T follicular helper cell (primary cell): ENCODE measurements around the gene PLCZ1.
"Not testable (repeated sequence)": the region's sequence is repeated elsewhere in the genome, so short reads cannot be mapped to it uniquely, and the experiment has no call there.

ENCODE experiments used
- DNase-seq: peaks from one replicate; pipeline ENCODE4 v3.0.0-alpha.2; 2020; ENCODE audit warnings: low read depth
- total RNA-seq, 2 experiments: gene quantifications; one replicate each; lab custom pipeline; 2026; lab: John Stamatoyannopoulos, UW

PLCZ1 gene, protein sequence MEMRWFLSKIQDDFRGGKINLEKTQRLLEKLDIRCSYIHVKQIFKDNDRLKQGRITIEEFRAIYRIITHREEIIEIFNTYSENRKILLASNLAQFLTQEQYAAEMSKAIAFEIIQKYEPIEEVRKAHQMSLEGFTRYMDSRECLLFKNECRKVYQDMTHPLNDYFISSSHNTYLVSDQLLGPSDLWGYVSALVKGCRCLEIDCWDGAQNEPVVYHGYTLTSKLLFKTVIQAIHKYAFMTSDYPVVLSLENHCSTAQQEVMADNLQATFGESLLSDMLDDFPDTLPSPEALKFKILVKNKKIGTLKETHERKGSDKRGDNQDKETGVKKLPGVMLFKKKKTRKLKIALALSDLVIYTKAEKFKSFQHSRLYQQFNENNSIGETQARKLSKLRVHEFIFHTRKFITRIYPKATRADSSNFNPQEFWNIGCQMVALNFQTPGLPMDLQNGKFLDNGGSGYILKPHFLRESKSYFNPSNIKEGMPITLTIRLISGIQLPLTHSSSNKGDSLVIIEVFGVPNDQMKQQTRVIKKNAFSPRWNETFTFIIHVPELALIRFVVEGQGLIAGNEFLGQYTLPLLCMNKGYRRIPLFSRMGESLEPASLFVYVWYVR
- total RNA-seq, result 0 reads per million in 2 experiments

DNA sequence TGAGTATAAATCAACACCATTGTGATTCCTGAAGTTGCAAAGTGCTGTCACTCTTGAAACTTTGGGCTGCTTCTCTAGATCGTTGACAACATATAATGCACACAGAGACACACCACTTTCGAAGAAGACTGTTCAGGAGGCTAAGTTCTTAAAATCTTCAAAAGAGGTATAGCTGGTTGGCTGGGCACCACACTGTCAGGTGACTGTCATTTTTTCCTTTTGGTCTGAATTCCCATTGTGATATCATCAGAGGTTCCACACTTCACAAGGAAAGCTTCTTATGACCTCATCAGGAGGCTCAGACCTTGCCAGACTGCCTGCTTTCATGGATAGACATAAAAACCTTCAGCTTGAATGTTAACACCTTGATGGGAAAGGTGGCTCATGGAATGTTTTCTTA, at the start of gene PLCZ1, which contains the start of gene CAPZA3:
Gene PLCZ1 (minus strand): TSS at position 194 of the 400 bp plus-strand sequence. CDS start 641 bp downstream, outside the sequence.
Gene CAPZA3 (plus strand): TSS at position 301 of the 400 bp plus-strand sequence. CDS start 150 bp downstream, outside the sequence.
- DNase-seq, result no peak

DNA sequence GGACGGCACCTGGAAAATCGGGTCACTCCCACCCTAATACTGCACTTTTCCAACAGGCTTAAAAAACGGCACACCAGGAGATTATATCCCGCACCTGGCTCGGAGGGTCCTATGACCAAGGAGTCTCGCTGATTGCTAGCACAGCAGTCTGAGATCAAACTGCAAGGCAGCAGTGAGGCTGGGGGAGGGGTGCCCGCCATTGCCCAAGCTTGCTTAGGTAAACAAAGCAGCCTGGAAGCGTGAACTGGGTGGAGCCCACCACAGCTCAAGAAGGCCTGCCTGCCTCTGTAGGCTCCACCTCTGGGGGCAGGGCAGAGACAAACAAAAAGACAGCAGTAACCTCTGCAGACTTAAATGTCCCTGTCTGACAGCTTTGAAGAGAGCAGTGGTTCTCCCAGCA, 47.7 kb upstream of the PLCZ1 start:
- not testable (repeated sequence) for DNase-seq

DNA sequence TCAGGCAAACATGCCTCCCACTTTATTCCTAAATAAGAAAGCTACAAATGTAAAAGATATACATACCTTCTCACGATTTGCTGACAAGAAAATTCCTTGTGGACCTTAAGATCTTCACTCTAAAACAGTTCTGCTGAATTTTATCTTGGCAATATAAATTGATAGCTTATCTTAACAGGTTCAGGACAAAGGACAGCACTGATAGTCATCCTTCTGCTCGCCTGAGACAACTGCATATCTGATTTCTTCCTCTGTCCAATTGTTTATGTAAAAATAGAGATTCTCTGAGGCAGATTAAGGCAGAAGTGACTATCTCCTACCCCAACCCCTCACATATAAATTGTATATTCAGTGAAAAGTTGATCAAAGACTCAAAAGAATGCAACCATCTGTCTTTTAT, 45.0 kb upstream of the PLCZ1 start:
- DNase-seq, result no peak

DNA sequence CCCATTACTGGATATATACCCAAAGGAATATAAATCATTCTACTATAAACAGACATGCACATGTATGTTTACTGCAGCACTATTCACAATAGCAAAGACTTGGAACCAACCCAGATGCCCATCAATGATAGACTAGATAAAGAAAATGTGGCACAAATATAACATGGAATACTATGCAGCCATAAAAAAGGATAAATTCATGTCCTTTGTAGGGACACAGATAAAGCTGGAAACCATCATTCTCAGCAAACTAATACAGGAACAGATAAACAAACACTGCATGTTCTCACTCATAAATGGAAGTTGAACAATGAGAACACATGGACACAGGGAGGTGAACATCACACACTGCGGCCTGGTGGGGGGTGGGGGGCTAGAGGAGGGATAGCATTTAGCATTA, 28.7 kb upstream of the PLCZ1 start:
- DNase-seq, result not testable (repeated sequence)

DNA sequence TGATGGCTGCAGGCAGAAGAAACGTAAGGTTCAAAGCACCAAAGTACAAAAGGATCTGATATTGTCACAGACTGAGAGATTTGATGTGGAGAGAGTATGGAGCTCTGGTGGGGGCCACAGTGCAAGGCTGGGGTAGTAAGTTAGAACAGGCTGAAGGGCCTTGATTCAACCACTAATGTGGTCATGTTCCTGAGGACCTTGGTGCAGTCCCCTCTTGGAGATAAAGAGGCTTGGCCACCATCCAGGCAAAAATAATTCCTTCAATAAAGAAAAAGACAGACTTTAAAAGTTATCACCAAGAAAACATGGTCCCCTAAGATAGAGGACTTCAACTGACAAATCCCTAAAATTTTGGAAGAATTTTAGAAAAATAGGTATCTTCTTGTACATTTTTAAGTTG, 17.5 kb upstream of the PLCZ1 start:
- DNase-seq, result no peak

DNA sequence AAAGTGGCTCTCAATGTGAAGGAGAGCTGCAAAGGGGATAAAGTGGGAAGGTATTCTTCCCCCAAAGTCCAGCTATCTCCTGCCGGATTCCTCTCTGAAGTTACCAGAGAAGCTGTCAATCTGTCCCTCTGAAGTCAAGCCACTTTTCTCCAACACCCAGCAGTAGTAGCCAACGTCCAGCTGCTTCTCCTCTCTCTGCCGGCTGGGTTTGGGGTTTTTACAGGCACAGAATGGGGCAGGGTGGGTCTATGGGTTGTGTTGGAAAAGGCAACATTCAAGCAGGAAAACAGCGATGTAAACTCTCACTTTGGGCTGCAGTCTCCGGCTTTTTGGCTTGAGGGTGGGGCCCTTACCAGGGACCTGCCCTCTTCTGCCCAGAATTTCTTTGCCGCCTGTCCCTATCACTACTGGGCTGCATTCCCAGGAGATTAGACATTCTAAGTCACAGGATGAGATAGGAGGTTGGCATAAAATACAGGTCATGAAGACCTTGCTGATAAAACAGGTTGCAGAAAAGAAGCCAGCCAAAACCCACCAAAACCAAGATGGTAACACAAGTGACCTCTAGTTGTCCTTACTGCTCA, 16.4 kb upstream of the PLCZ1 start:
- DNase-seq, result no peak

DNA sequence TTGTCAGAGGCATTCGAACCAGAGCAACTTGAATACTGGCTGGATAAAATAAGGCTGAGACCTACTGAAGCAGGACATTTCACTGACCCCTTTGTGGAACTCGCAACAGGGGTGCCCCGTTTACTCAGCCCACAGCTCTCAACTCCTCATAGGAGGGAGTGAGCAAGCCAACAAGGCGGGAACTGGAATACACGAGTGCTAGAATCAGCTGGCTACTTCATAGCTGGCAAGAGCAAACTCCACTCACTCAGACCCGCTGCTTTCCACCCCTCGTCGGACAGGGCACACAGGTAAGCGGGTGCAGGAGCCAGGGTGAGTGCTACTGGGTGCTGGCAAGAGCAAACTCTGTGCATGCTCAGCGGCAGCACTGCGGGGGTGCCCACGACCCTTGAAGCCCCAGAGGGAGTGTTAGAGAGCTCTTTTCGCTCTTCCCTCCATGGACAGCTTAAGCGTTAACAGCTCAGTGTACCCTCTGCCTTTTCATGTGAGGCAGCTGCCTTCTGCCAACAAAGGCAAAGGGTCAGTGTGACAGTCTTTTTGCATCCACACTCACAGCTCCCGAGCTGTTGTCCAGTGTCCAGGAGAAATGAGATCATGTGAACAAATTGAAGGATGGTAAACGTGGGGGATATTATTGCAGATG, 15.8 kb upstream of the PLCZ1 start:
- no peak for DNase-seq

DNA sequence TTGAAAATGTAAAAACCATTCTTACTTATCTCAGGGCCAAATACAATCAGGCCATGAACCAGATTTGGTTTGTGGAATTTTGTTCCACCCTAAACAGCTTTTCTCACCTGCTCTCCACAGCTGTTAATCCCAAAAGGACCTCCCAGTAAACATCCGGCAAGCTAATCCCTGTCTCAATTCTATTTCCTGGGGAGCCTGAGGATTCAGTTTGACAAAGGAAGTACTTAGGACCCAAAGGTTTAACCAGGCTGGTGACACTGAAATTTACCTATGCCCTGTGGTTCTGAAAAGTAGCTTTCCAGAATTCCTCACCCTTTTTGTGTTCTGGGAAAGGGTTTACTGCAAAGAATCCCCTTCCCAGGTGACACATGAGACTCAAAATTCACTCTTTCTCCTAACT, 15.1 kb upstream of the PLCZ1 start:
- DNase-seq, result no peak

DNA sequence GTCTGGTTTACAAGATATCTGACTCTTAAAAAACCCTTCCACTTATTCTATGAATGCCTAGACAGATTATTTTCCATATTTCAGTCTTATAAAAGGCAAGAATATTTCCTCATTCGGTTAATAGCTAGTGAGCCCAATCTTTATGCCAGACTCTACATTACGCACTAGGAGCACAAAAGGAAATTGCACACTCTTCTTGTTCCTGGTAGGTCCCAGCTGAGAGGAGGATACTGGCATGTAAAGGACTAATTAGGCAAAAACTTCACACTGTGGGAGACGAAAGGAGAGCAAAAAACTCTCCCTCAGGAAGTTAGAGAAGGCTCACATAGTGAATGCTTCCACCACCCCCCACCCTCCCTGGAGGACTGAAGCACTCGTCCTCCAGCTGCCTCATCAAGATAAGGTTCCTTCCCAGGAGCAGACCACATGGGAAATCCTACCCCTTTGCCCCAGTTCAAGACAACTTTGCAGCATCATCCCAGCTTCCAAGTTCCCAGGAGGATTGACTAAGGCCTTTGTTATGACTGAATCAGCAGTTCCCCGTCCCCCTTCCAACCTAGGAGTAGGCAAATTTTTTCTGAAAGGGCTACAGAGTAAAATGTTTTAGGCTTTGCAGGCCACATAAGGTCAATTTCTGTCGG, 14.6 kb upstream of the PLCZ1 start:
- no peak for DNase-seq

DNA sequence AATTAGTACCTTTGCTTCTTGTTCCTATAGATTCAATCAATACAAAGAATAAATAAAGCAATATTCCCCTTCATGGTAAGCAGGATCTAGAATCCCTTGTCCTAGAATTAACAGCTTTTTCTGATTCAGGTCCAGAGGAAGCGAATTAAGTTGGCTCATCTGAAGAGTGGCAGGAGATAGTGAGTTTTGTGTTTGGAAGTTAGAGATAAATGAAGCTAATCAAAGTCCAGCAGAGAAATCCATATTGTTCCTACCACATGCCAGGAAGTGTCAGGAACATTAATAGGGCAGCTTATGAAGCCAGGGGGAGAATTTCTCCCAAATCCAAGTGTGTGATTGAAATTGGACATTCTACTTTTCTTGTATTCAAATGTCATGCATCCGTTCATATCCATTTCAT, 14.1 kb upstream of the PLCZ1 start:
- no peak for DNase-seq

DNA sequence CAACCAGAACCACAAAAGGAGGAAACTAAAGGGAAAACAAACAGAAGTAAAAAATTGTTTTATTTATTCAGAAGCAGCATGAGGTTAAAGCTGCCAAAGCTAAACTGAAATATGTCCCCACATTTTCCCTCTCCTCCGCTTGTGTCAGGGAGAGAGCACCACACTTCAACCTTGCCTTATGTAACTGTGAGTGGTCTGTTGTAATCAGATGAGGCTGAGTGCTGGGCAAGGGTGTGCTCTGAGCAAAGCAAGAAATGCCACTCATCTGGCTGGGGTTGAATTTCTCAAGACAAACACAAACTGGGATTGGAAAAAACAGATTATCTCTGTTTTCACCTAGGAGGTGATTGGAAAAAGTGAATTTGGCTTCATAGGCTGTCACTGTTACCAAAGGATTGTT, 12.3 kb upstream of the PLCZ1 start:
- no peak for DNase-seq

DNA sequence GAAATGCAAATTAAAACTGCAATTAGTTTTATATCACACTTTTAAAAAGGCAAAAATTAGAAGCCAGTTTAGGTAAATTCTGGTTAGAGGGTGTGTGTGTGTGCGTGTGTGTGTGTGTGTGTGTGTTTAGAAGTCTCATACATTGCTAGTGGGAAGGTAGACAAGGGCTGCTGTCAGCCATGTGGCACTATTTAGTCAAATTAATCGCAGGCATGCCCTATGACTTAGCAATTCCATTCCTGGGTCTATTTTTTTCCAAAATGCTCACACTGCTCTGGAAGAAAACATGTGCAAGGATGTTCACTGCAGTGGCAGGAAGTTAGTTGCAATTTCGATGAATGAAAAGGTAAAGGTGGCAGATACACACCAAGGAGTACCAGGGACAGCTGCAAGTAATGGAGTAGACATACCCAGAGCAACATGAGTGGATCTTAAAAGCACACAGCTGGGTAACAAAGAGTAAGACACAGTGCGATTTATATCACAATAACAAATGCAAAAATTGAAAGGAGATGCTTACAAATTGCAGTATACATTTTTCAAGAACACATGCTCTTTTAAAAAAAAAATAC, 11.7 kb upstream of the PLCZ1 start:
- no peak for DNase-seq

DNA sequence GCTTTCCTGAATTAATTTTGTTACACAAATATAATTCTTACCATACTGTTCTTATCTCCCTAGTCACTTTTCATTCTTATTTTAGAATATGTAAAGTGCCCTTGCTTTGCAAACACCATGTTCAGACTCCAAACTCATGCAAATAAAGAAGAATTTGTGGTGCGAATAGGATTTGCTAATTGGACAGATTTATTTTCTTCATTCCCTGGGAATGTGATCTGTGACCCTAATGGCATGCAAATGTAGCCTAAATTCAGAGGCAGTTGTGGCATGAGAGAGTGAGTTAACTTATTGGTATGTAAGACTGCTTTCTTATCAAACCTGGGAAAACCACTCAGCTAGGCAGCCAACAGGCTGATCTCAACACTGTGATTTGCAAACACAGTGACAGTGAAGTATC, 10.1 kb upstream of the PLCZ1 start:
- DNase-seq, result no peak

DNA sequence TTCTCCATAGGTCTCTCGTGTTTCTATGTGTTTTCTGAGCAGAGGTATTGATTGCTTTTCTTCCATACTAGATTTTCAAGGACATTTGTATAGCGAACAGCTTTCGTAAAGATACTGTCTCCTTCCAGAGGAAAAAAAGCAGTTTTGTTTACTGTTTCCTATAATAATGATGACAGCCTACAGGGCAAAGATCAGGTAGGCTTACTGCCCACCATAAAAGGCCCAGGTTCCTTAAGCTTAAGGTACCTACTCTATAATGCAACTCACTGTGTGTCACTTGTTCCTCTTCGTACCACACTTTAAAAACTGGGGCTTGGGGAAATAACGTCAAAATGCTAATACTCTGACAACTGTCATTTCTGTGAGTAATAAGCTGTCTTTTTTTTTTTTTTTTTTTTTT, 6.7 kb downstream of the PLCZ1 start:
- DNase-seq, result no peak

DNA sequence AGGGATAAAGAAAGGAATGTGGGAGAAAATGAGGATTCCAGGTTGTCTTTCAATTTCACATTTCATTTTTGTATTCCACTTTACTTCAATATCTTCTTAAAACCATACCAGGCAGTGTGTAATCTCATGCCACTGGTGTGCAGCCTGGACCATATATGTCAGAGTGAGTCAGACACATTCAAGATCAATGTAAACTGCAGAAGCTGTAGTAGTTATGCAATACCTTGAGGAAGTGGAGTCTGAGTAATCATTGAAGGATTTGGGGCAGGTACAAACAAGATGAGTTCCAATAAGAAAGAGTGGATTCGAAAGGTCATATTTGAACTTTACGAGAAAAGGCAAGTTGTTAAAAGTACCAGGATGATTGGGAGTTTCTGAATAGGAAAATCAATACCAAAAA, 14.1 kb downstream of the PLCZ1 start:
- DNase-seq, result no peak

DNA sequence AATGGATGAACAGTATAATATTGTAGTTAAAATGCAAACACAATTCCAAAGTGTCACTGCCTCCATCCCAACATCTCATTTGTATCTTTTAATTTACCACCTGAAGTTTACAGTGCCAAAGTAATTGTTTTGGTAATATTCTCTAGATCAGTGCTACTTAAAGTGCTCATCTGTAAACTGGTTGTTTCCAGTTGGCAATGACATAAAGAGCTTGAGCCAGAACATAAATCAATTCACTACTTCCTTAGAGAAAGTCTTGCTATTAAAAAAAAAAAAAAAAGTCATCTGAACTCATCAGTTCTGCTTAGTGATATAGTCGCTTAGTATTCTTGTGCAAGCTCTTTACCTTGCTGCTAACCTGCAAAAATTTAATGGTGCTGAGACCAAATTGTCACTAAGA, 16.4 kb downstream of the PLCZ1 start:
- DNase-seq, result no peak

DNA sequence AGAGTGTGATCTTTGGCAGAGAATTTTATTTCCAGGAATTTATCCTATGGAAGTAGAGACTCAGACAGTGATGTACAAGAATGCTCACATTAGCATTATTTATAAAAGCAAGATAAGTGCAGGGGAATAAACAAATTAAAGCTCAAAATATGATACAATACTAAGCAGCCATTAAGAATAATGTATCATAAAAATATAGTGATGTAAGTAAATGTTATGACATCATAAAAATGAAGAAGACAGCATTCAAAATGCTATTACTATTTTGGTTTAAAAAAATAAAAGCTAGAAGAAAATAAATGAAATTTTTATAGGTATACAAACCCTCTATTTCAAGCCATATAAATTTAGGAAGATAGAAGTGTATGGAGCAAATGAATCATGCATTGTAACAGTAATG, 17.1 kb downstream of the PLCZ1 start:
- no peak for DNase-seq

DNA sequence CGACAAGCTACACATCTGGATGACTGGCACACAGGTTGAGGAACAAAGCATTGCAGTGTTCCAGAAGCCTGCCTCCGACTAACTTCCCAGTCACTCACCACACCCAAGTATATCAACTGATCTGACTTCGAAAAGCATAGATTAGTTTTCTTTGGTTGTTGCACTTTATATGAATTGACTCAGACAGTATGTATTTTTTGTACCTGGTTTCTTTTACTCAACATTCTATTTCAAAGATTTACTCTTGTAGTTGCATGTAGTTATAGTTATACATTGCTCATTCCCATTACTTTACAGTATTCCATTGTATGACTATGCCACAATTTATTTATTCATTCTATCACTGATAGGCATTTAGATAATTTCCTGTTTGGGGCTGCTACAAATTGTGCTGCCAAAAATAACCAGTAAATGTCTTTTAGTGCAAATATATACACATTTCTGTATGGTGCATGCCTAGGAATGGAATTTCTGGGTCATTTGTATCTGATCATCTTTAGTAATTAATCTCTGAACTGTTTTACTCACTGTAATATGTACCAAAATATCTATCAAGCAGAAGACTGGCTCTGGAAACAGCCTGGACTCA, 17.8 kb downstream of the PLCZ1 start:
- no peak for DNase-seq

DNA sequence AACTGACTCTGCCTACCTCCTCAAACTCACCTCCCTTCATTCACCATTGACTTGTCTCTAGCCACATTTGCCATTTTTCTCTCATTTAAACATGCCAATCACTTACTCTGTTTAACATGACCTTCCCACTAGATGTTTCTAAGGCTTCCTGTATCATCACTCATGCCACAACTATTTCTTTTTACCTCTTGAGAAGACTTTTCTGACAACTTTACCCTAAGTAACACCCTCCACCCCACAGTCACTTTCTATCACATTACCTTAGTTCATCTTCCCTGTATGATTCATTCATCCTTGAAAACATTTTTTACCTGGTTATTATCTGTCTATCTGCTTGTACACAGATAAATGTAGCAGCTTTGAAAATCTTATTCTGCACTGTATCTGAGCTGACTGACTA, 19.4 kb downstream of the PLCZ1 start:
- no peak for DNase-seq

DNA sequence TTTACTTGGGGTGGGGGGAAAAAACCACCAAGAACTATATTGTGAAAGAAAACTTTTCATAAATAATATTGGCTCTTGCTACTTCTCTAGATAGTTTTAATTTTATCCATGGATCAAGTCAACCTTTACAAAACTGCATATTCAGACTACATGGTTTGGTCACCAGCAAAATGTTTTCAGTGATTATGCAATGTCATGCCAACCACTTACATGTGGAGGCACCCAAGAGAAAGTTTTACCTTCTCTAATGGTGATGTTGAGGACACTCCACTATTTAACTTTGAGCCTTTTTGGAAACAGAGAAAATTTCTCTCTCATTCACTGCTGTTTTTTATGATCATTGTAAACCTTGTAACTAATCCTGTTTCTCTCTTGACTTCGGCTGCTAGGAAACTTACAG, 21.6 kb downstream of the PLCZ1 start:
- no peak for DNase-seq

DNA sequence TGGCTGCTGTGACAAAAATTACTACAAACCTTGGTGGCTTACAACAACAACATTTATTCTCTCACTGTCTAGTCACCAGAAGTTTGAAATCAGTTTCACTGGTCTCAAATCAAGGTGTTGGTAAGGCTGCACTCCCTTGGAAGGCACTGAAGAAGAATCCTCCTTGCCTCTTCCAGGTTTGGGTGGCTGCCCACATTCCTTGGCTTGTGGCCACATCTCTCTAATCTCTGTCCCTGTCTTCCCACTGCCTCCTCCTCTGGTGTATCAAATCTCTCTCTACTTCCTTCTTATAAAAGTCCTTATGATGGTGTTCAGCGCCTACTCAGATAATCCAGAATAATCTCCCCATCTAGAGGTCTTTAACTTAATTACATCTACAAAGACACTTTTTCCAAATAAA, 31.0 kb downstream of the PLCZ1 start:
- no peak for DNase-seq
